OCI-M2 (cell line): ENCODE measurements around the gene PCDH8.
"Not testable (repeated sequence)": the region's sequence is repeated elsewhere in the genome, so short reads cannot be mapped to it uniquely, and the experiment has no call there.

Source experiments
- DNase-seq: peaks from one replicate; lab custom pipeline; 2025; ENCODE audit not compliant: unreplicated experiment; lab: John Stamatoyannopoulos, UW

The PCDH8 gene

GRCh38 chr13:52827839-52828238 lies 20.6 kb downstream of the PCDH8 start:
- DNase-seq, result no peak

DNA sequence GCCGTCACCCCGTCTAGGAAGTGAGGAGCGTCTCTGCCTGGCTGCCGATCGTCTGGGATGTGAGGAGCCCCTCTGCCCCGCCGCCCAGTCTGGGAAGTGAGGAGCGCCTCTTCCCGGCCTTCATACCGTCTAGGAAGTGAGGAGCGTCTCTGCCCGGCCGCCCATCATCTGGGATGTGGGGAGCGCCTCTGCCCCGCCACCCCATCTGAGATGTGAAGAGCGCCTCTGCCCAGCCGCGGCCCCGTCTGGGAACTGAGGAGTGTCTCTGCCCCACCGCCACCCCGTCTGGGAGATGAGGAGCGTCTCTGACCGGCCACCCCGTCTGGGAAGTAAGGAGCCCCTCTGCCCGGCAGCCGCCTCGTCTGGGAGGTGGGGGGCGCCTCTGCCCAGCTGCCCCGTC lies 30.6 kb downstream of the PCDH8 start:
- not testable (repeated sequence) for DNase-seq

- no peak for DNase-seq
These were observed 33.1 kb downstream of the PCDH8 start for GRCh38 chr13:52815330-52815729.

- DNase-seq, result no peak
These were observed 35.5 kb downstream of the PCDH8 start for GRCh38 chr13:52812941-52813340.

- DNase-seq, result no peak
These were observed 36.6 kb downstream of the PCDH8 start for GRCh38 chr13:52811841-52812240.

DNA sequence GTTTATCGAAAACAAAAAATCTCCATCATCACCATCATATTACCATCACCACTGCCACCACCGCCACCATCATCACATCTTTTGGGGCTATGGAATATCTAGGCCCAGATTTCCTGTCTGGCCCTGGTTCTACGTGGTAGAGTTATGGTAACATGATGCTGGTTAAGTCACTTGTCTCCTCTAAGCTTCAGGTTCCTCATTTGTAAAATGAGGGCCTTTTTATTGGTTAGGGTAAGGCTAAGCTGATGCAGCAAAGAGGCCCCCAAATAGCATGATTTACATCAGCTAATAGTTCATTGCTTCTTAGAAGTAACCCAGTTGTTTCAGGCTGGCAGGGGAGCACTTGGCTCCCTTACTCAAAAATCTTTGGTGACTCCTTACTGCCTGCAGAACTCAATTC lies 37.9 kb downstream of the PCDH8 start:
- no peak for DNase-seq

DNA sequence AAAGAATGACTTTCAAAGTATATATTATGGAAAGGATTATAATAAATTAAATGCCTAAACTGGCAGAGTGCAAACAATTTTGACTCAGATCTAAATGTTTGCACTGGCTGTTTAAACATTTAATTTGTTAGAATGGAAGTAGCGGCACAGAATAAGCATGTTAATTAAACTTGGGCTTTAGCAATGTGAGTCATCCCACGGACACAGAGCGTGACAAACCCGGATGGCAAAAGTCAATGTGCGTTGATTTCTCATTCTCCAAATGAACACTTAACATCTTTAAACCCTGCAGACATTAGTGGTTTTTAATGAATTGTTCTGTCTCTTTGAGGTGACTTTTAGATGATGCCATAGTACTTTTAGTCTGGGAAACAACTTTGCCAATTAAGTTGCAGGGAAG lies 38.4 kb downstream of the PCDH8 start:
- no peak for DNase-seq

GRCh38 chr13:52809310-52809769 lies 39.1 kb downstream of the PCDH8 start:
- no peak for DNase-seq

DNA sequence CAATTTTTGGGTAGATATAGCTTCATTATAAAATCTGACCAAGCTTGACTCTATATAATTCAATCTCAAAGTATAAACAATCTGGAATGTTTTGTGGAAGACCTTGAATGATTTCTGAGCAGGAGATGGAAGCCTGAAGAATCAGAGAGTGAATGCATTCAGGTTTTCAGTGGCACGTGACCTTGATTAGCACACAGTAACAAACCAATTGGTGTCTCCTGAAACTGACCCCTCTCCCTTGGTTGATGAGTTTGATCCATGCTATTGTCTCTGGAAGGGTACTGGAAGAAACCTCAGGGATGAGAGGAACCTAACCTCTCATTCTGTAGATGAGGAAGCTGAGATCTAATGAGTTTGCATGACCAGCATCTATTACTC lies 39.6 kb downstream of the PCDH8 start:
- DNase-seq, result no peak

DNA sequence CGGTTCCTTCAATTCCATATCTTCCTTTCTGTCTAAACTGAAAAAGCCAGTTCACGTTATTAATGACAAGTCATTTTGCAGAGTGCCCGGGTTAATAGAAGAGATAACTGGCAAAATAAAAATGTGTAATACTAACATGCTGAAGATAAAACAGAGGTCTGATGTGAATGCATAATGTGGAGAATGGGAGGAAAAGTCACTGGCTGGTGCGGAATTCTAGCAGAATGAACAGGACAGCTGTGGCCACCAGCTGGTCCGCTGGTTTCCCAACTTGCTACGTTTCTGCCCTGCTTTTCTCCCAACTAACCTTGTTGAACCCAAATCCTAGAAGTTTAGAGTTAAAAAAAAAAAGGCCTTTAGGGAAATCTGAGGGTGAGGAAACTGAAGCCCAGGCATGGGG lies 42.4 kb downstream of the PCDH8 start:
- no peak for DNase-seq

DNA sequence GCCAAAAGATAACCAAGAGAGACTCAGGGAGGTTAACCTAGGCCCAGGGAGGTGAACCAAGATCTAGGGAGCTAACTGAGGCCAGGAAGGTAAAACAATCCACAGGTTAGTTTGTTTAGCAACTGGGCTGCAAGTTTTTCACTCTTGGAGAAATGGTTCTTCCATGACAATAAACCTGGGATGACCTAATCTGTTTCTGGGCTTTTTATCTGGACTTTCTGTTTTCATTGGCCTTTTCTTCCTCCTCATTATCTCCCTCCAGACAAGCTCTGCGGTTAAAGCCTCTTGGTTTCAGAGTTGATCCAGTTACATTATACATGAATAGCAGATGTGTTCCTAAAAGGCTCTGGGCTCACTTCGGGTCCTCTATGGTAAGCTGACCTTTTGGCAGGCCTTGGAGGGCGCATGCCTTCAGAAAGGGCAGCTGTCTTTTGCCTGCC lies 44.2 kb downstream of the PCDH8 start:
- DNase-seq, result peak; percentile 2

- no peak for DNase-seq
These were observed 47.6 kb downstream of the PCDH8 start for GRCh38 chr13:52800856-52801255.

DNA sequence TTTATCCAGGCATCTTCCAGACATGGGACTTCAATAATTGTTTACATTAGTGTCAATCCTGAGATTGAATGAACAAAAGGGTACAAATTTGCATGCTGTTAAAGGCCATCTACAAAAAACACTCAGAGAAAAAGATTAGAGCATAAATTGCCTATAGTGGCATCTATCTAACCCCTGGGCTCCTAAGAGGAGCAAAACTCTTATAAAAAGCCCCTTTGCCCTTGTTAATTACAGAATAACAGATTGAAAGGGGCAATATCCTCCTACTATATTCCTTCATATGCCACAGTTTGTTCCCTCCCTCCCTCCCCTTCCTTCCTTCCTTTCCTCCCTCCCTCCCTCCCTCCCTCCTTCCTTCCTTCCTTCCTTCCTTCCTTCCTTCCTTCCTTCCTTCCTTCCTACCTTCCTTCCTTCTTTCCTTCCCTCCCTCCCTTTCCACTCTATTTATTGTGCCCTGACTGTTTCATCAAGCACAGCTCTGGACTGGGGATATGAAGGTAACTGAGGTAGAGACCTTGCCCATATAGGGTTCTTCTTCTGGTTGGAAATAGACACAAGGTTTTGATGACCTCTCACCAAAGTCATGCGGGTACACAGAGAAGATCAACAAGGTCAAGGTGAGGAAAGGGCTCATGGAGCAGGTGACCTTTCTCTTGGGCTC lies 49.5 kb downstream of the PCDH8 start:
- DNase-seq, result no peak

- no peak for DNase-seq
These were observed 51.3 kb downstream of the PCDH8 start for GRCh38 chr13:52797176-52797575.

DNA sequence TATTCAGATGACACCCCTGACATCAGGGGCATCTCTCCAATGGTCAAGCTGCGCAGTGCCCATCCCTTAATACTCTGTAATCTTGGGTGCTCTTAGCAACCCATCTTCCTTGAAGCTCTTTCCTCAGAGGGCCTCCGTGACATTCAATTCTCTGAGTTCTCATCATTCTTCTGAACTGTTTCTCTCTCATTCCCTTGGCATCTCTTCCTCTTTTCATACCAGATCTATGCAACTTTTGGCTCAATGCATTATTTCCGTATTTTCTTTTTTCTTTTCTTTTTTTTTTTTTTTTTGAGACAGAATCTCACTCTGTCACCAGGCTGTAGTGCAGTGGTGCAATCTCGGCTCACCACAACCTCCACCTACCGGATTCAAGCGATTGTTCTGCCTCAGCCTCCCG lies 53.9 kb downstream of the PCDH8 start:
- no peak for DNase-seq

DNA sequence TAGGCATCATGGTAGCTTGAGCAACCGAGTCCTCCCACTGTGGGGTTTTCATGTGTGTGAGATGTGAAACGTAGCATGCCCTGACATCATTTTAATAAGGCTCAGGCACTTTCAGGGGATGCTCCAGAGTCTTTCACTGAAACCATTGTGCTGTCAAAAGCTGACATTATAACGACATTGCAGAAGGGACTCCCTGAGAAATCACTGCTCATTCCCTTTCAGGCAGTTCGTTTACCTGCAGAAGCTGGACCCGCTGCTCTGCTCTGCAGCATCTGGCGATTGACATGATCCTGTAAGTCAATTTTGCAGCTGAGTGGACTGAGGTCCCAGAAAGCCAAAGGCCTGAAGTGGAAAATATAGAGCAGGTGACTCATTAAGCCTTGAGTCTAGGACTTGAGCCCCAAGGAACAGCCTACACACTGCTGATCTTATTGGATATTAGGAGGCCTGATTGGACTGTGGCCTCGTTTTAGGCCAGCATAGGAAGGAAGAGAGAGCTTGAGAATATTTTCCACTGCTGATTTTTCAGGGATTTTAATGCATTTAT lies 54.9 kb downstream of the PCDH8 start:
- DNase-seq, result no peak
